K562 (cell line): ENCODE results near the gene BRCA1. TPM values are rescaled to one million over a fixed set of nuclear protein-coding genes. Genes with fewer than 3 reads are reported as not detected.

Source experiments
- CREB3L1 ChIP-seq: fragments of 450-650 bp; IDR thresholded peaks from 2 replicates; pipeline ENCODE4 v1.6.1; 2014; ENCODE audit warnings: low read depth, mild to moderate bottlenecking, moderate library complexity, borderline replicate concordance
- CTBP1 ChIP-seq: fragments of 450-650 bp; IDR thresholded peaks from 2 replicates; pipeline ENCODE4 v1.6.1; 2016; ENCODE audit warnings: borderline replicate concordance
- FOXM1 ChIP-seq, 2 experiments: fragments of 450-650 bp in 1 of 2; sonication (generic) in 1 of 2; formaldehyde crosslinking in 1 of 2; IDR thresholded peaks; 2 replicates each; pipeline versions ENCODE4 v1.6.1 to v1.9.0; 2017 to 2022; ENCODE audit warnings: low read depth in 2 of 2, mild to moderate bottlenecking in 2 of 2, missing genetic modification reagents in 1 of 2, moderate library complexity in 1 of 2
- HDAC6 ChIP-seq: IDR thresholded peaks from 2 replicates; pipeline ENCODE4 v1.6.1; 2012; ENCODE audit warnings: low read depth, mild to moderate bottlenecking, control low read depth, inconsistent platforms, low read length, moderate library complexity
- NFRKB ChIP-seq: fragments of 450-650 bp; IDR thresholded peaks from 2 replicates; pipeline ENCODE4 v1.6.1; 2016; ENCODE audit warnings: low read depth
- RCOR1 ChIP-seq, 2 experiments: IDR thresholded peaks; 2 replicates each; pipeline ENCODE4 v1.6.1; 2012; ENCODE audit warnings: low read depth in 2 of 2, low read length in 2 of 2, borderline replicate concordance in 1 of 2, improper control_type of control experiment in 1 of 2
- ZBTB1 ChIP-seq: sonication (generic); formaldehyde crosslinking; IDR thresholded peaks from 2 replicates; pipeline ENCODE4 v1.8.1; 2023; ENCODE audit warnings: missing genetic modification reagents, low read depth, mild to moderate bottlenecking, borderline replicate concordance
- polyA plus RNA-seq, 8 experiments: library from polyadenylated mRNA; depleted of rRNA in 4 of 8; stranded (reverse) in 5 of 8; unstranded in 3 of 8; fragments of >200 nt; fragmentation: Nextera tagmentation in 2 of 8; fragmentation: Illumina TruSeq in 1 of 8; extraction: Ambion mirVana in 2 of 8; extraction: Trizol in 1 of 8; gene quantifications; 2 replicates each; pipeline versions ENCODE4 v1.2.1 to v1.2.3, GENCODE V29; 2011 to 2014; ENCODE audit warnings: inconsistent platforms in 1 of 8, missing spikeins in 1 of 8
- total RNA-seq, 7 experiments: library from RNA; depleted of rRNA in 6 of 7; stranded (reverse); fragments of >200 nt in 6 of 7; fragmentation: Illumina TruSeq in 2 of 7; extraction: Trizol in 2 of 7; gene quantifications; 2 replicates each; pipeline versions ENCODE4 v1.2.1 to v1.2.3, GENCODE V29; 2011 to 2021; ENCODE audit warnings: low replicate concordance in 1 of 7
- TF ChIP-seq, protein P1 (sequence below): sonication (generic); IDR thresholded peaks from 2 replicates; pipeline ENCODE4 v1.6.1; 2016

The BRCA1 gene
- total and polyA plus RNA-seq, 9 of the 15 experiments (the other 6 are each of a cell fraction or from before 2014, with no cell fraction given): 25.9 to 95.3 (median 62.3) TPM

DNA sequence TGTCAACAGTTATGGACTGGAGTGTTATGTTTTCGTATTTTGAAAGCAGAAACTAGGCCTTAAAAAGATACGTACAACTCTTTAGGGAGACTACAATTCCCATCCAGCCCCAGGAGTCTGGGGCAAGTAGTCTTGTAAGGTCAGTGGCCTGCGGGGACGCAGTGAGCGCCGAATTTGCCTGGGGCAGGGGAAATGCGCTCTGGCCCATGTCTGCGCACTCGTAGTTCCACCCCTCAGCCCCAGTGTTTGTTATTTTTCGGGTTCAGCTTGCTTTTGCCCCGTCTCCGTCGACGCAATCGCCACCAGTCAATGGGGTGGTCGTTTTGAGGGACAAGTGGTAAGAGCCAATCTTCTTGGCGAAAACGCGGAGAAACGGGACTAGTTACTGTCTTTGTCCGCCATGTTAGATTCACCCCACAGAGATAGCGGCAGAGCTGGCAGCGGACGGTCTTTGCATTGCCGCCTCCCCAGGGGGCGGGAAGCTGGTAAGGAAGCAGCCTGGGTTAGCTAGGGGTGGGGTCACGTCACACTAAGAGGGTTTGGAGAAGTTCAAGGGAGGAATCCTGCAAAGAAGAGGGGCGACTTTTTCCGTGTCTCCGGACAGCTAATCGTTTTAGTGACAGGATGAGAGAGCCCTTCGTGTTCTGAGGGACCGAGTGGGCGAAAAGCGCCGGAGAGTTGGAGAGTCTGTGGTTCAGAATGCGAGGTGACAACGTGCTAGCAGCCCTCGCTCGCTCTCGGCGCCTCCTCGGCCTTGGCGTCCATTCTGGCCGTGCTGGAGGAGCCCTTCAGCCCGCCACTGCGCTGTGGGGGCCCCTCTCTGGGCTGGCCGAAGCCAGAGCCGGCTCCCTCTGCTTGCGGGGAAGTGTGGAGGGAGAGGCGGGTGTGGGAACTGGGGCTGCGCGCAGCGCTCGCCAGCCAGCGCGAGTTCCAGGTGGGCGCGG is 1.1 kb upstream of the BRCA1 start (continued):
- TF ChIP-seq NFRKB (0 out of 2 replicates have a peak, but pooled peaks have one; percentile 76), CREB3L1 (no peak), HDAC6 (no peak), RCOR1 (IDR thresholded peaks at IDR 0.05; ENCODE audit: borderline replicate concordance in 1 of 2, low read depth in 2 of 2, low read length in 2 of 2) (no peak), ZBTB1 (CRISPR knock-in tag) (0 out of 2 replicates have a peak, but pooled peaks have one; percentile 8), CTBP1 (no peak), FOXM1 (IDR thresholded peaks at IDR 0.05; ENCODE audit: low read depth) (no peak), FOXM1 (CRISPR knock-in tag; IDR thresholded peaks at IDR 0.05; ENCODE audit: low read depth) (no peak)
- TF ChIP-seq, protein P1, sequence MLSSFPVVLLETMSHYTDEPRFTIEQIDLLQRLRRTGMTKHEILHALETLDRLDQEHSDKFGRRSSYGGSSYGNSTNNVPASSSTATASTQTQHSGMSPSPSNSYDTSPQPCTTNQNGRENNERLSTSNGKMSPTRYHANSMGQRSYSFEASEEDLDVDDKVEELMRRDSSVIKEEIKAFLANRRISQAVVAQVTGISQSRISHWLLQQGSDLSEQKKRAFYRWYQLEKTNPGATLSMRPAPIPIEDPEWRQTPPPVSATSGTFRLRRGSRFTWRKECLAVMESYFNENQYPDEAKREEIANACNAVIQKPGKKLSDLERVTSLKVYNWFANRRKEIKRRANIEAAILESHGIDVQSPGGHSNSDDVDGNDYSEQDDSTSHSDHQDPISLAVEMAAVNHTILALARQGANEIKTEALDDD: no peak
- TF ChIP-seq, all 486 proteins: peak for 22
